HepG2 (cell line): Measurements from ENCODE around the gene RANBP3. TPM values are rescaled to one million over a fixed set of nuclear protein-coding genes. Genes with fewer than 3 reads are reported as not detected.
"Not testable (repeated sequence)": the region's sequence is repeated elsewhere in the genome, so short reads cannot be mapped to it uniquely, and the experiment has no call there.

Experiments
- ATAC-seq: fragments of 200-7000 bp; cut with Tn5 transposase; 3 replicates; pipeline ENCODE4 v1.9.1; 2020; ENCODE audit warnings: mild to moderate bottlenecking, moderate library complexity
- BruUV-seq: library from RNA; stranded (reverse); fragments of 400-500 nt; replicated peaks from 2 replicates; lab custom pipeline; 2021; lab: Mats Ljungman, UMichigan
- CTCF ChIA-PET: fragments of 300-600 bp; formaldehyde crosslinking; extraction: SDS; loops from one replicate; lab custom pipeline; 2021; ENCODE audit warnings: low total read pairs, inconsistent platforms, low intra/inter-chr PET ratio; lab: Yijun Ruan, JAX
- POLR2A ChIA-PET: fragments of 350-600 bp; sonication (Branson Sonifier 250); formaldehyde crosslinking; loops from one replicate; lab custom pipeline; 2020; ENCODE audit warnings: antibody characterized with exemption, inconsistent platforms; lab: Yijun Ruan, JAX
- DNase-seq: peaks from one replicate; pipeline ENCODE4 v3.0.0-alpha.2; 2015; ENCODE audit warnings: low spot score
- FAIRE-seq: peaks from 3 replicates; lab custom pipeline; 2011; peaks lifted over from hg19 to GRCh38; lab: Jason Lieb, UNC
- H2AFZ ChIP-seq: one replicate; pipeline ENCODE4 v1.6.1; 2011; ENCODE audit warnings: low read length, inconsistent platforms
- H3K27ac ChIP-seq: fragments of 300-600 bp; 3 replicates; pipeline ENCODE4 v1.8.0; 2011; ENCODE audit warnings: mixed run types, mild to moderate bottlenecking, mixed read lengths, low read length, inconsistent platforms; ENCODE audit not compliant: insufficient read depth; ENCODE audit errors: extremely low read length
- H3K27me3 ChIP-seq, 2 experiments: fragments of 200-600 bp in 1 of 2; 2 replicates in 1 of 2; 3 replicates in 1 of 2; pipeline versions ENCODE4 v1.6.0 to v1.8.0; 2011; ENCODE audit warnings: low read length in 2 of 2, mild to moderate bottlenecking in 2 of 2, moderate library complexity in 2 of 2, inconsistent platforms in 1 of 2; ENCODE audit not compliant: insufficient read depth in 2 of 2, control insufficient read depth in 1 of 2
- H3K36me3 ChIP-seq, 2 experiments: fragments of 200-600 bp in 1 of 2; replicated peaks in 1 of 2; 2 replicates in 1 of 2; 3 replicates in 1 of 2; pipeline versions ENCODE4 v1.5.1 to v1.8.0; 2011; ENCODE audit warnings: low read length in 2 of 2, inconsistent platforms in 1 of 2; ENCODE audit not compliant: insufficient read depth in 2 of 2, control insufficient read depth in 1 of 2
- H3K4me1 ChIP-seq: 2 replicates; pipeline ENCODE4 v1.5.1; 2012; ENCODE audit warnings: low read length, inconsistent platforms; ENCODE audit not compliant: insufficient read depth
- H3K4me2 ChIP-seq: 2 replicates; pipeline ENCODE4 v1.6.0; 2011; ENCODE audit warnings: low read depth, low read length, inconsistent platforms
- H3K4me3 ChIP-seq, 3 experiments: fragments of 200-600 bp in 1 of 3; sonication (generic), shearing (Covaris generic) in 1 of 3; replicated peaks in 1 of 3; 2 replicates each; pipeline ENCODE4 v1.5.1; 2011 to 2016; ENCODE audit warnings: low read length in 3 of 3, inconsistent platforms in 2 of 3, low read depth in 2 of 3, mild to moderate bottlenecking in 2 of 3, control low read depth in 1 of 3, mixed read lengths in 1 of 3; ENCODE audit not compliant: insufficient read depth in 1 of 3
- H3K79me2 ChIP-seq: one replicate; pipeline ENCODE4 v1.6.1; 2011; ENCODE audit warnings: low read length, inconsistent platforms; ENCODE audit not compliant: insufficient read depth
- H3K9ac ChIP-seq: 2 replicates; pipeline ENCODE4 v1.6.0; 2011; ENCODE audit warnings: mild to moderate bottlenecking, low read depth, low read length, inconsistent platforms; ENCODE audit not compliant: insufficient read depth
- H3K9me3 ChIP-seq: 2 replicates; pipeline ENCODE4 v1.5.1; 2012; ENCODE audit warnings: mild to moderate bottlenecking, low read length
- H4K20me1 ChIP-seq: 2 replicates; pipeline ENCODE4 v1.6.0; 2011; ENCODE audit warnings: inconsistent platforms, mild to moderate bottlenecking, low read length, moderate library complexity; ENCODE audit not compliant: insufficient read depth
- KLF9 ChIP-seq: IDR thresholded peaks from 2 replicates; pipeline ENCODE4 v1.6.1; 2016; ENCODE audit warnings: low read depth
- ZNF121 ChIP-seq: sonication (generic); formaldehyde crosslinking; IDR thresholded peaks from 2 replicates; pipeline ENCODE4 v1.5.0; 2020; ENCODE audit warnings: mild to moderate bottlenecking, missing genetic modification reagents
- WGBS: methylation state at CpG from one replicate; pipeline ENCODE4 v1.1.6; 2017; ENCODE audit warnings: low lambda C conversion rate; 5-methylcytosine and 5-hydroxymethylcytosine counted together
- in situ Hi-C: cut with HindIII; loops from 2 replicates; pipeline ENCODE4 v1.10.0; 2017; ENCODE audit warnings: low pct_unique_long_range_greater_than_20kb; ENCODE audit not compliant: extremely low pct_ligation_motif_present
- intact Hi-C: fragments of 100-400 bp; cut with micrococcal nuclease; formaldehyde crosslinking; loops from one replicate; pipeline ENCODE4 v1.10.0; 2022; ENCODE audit not compliant: unreplicated experiment
- polyA plus RNA-seq, 8 experiments: library from polyadenylated mRNA; depleted of rRNA in 3 of 8; stranded (reverse) in 7 of 8; unstranded in 1 of 8; fragments of >200 nt; fragmentation: Illumina TruSeq in 4 of 8; extraction: Trizol in 4 of 8; gene quantifications; 2 replicates each; pipeline versions ENCODE4 v1.2.1 to v1.2.3, GENCODE V29; 2011 to 2016; ENCODE audit warnings: low read depth in 4 of 8, missing spikeins in 1 of 8, mixed read lengths in 1 of 8; ENCODE audit not compliant: insufficient read depth in 1 of 8
- total RNA-seq, 5 experiments: library from RNA; depleted of rRNA; stranded (reverse); fragments of >200 nt; fragmentation: Illumina TruSeq; extraction: Trizol; gene quantifications; 2 replicates each; pipeline ENCODE4 v1.2.3, GENCODE V29; 2016; ENCODE audit warnings: low read depth in 1 of 5

RANBP3 gene
- total and polyA plus RNA-seq, 2 of the 13 experiments (the other 11 are each of a cell fraction or from before 2014, with no cell fraction given) = 39.5 to 149 TPM

DNA sequence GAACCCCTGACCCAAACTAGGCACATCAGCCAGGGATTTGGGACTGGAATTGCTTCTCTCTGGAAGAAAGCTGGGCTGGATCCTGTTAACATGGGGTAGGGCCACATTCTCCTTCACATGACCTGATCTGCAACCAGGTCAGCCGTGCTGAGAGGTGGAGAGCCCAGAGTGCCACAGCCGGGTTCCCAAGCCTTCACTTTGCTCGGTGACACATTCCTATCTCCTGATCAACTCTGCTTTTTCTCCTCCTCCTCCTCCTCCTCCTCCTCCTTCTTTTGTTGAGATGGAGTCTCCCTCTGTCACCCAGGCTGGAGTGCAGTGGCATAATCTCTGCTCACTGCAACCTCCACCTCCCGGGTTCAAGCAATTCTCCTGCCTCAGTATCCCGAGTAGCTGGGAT is 7.9 kb upstream of the RANBP3 start:
- intact Hi-C loops, FAIRE-seq, H3K79me2 ChIP-seq, ATAC-seq, H3K9ac ChIP-seq, H3K4me2 ChIP-seq, POLR2A ChIA-PET, H3K27ac ChIP-seq, H3K9me3 ChIP-seq, H2AFZ ChIP-seq, H4K20me1 ChIP-seq, H3K36me3 ChIP-seq, BruUV-seq, H3K4me3 ChIP-seq, DNase-seq: not testable (repeated sequence)
- CTCF ChIA-PET = interaction anchor here (4.2 kb wide), 1 partner anchor 36 kb away, joined by 49 read pairs; no protein-coding TSS in a partner anchor
- 67% methylated on average over 5 of the region's 5 CpGs for WGBS
- H3K4me1 ChIP-seq = peaks cover 83% of the 10 kb centered on the region
- peaks cover 0 to 11% of the 10 kb centered on the region in 2 experiments; a peak in 1 of 5 replicates for H3K27me3 ChIP-seq
- in situ Hi-C loops = loop anchor here (5.0 kb wide), 1 partner anchor 36 kb away; no protein-coding TSS in a partner anchor

DNA sequence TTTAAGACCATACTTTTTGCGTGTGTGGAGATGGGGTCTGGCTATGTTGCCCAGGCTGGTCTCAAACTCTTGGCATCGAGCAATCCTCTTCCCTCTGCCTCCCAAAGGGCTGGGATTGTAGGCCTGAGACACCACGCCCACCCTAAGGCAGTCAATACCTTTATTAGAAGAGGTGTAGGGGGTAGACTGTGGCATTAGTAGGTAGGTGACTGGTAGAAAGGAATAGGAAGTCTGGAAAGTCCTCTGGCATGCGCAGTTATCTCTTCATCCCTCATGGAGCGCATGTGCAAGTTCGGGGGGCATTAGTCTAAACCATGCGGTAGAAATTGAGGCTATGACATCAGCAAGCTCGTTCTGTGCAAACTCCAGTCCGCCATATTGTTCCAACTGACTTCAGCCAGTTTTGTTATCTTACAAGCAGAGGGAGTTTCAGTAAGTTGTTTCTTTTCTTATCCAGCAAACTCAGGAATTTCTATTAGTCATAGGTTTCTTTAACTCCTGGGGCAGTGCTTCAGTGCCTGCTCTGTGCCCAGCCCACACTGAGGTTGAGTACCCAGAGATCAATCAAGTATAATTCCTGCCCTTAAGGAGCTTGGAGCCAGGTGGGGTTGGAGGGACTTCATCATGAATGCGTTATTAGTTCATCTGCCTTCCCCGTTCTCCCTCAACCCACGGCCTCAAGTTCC is 7.3 kb upstream of the RANBP3 start:
- H4K20me1 ChIP-seq = no peaks in the 10 kb centered on the region
- H3K4me3 ChIP-seq = no peak overlapping the region
- peaks cover 0 to 10% of the 10 kb centered on the region in 2 experiments; a peak in 1 of 5 replicates for H3K27me3 ChIP-seq
- H3K79me2 ChIP-seq = no peaks in the 10 kb centered on the region
- DNase-seq (no peak), FAIRE-seq (no peak), ATAC-seq (no peak)
- BruUV-seq = no TSS peak
- H3K4me2 ChIP-seq = no peak overlapping the region
- H3K9ac ChIP-seq = no peak overlapping the region
- peaks cover 89% of the 10 kb centered on the region for H3K4me1 ChIP-seq
- no peaks in the 10 kb centered on the region for H3K9me3 ChIP-seq
- in situ Hi-C loops = loop anchor here (5.0 kb wide), 1 partner anchor 37 kb away; no protein-coding TSS in a partner anchor
- TF ChIP-seq KLF9 (CRISPR knock-in tag) = no peak
- peak; percentile 59; the same call in 1 of the 2 replicates for TF ChIP-seq ZNF121
- ChIA-PET POLR2A (interaction anchor here (2.5 kb wide), 1 partner anchor 10 kb away, joined by 10 read pairs; no protein-coding TSS in a partner anchor), CTCF (interaction anchor here (4.2 kb wide), 1 partner anchor 36 kb away, joined by 49 read pairs; no protein-coding TSS in a partner anchor)
- intact Hi-C loops = no loop called here
- no peaks in the 10 kb centered on the region for H3K36me3 ChIP-seq
- 93% methylated on average over 12 of the region's 12 CpGs for WGBS
- H2AFZ ChIP-seq = no peak overlapping the region
- no peak overlapping the region for H3K27ac ChIP-seq
